ENCODE measurements around the gene PSMA1.

The PSMA1 gene

GRCh38 chr11:14543260-14543659, 23.1 kb upstream of the PSMA1 start:
- ChIA-PET POLR2A (no interaction called here), CTCF (interaction anchor here (0.6 to 0.7 kb wide), 4 partner anchors 30 to 365 kb away, joined by 3 to 5 read pairs (median 4); no protein-coding TSS in a partner anchor)
- H3K4me3 ChIP-seq (ENCODE audit: low read depth, low read length), result no peak overlapping the region

GRCh38 chr11:14542324-14542723, 22.1 kb upstream of the PSMA1 start:
- Histone ChIP-seq H3K4me1 (ENCODE audit: control insufficient read depth, insufficient read depth, low read length) (no peaks in the 10 kb centered on the region), H3K4me3 (ENCODE audit: low read depth, low read length) (no peak overlapping the region), H3K9me3 (ENCODE audit: control insufficient read depth, insufficient read depth, low read depth, low read length) (no peaks in the 10 kb centered on the region), H3K27ac (ENCODE audit: extremely low read depth, low read depth, low read length) (no peak overlapping the region), H3K36me3 (ENCODE audit: control insufficient read depth in 2 of 2, insufficient read depth in 1 of 2, low read length in 2 of 2) (no peaks in the 10 kb centered on the region)
- TF ChIP-seq PBX3 (CRISPR knock-in tag; IDR thresholded peaks at IDR 0.05), result no peak
- TF ChIP-seq ZNF529 (tag by site-specific recombination; IDR thresholded peaks at IDR 0.05; ENCODE audit: insufficient replicate concordance), result no peak
- no peak for TF ChIP-seq ZBTB48 (tag by site-specific recombination; IDR thresholded peaks at IDR 0.05)
- no peak for TF ChIP-seq ZNF23 (tag by site-specific recombination; IDR thresholded peaks at IDR 0.05; ENCODE audit: borderline replicate concordance)
- TF ChIP-seq ZSCAN5A (tag by site-specific recombination; IDR thresholded peaks at IDR 0.05), result no peak
- TF ChIP-seq ZNF211 (tag by site-specific recombination; IDR thresholded peaks at IDR 0.05; ENCODE audit: low read depth), result no peak
- TF ChIP-seq PRDM1 (tag by site-specific recombination; IDR thresholded peaks at IDR 0.05), result no peak
- TF ChIP-seq ZNF174 (tag by site-specific recombination; IDR thresholded peaks at IDR 0.05), result no peak
- no peak for TF ChIP-seq ZNF354C (tag by site-specific recombination; IDR thresholded peaks at IDR 0.05; ENCODE audit: borderline replicate concordance, low read depth)
- TF ChIP-seq SP3 (tag by site-specific recombination; IDR thresholded peaks at IDR 0.05), result no peak
- no peak for TF ChIP-seq ZNF416 (tag by site-specific recombination; IDR thresholded peaks at IDR 0.05)
- TF ChIP-seq ZNF518A (tag by site-specific recombination; conservative IDR thresholded peaks at IDR 0.05; ENCODE audit: low read depth), result no peak
- no peak for TF ChIP-seq KLF8 (tag by site-specific recombination; IDR thresholded peaks at IDR 0.05)
- TF ChIP-seq ZNF692 (tag by site-specific recombination; IDR thresholded peaks at IDR 0.05), result no peak
- ChIA-PET POLR2A (no interaction called here), CTCF (interaction anchor here (0.7 to 1.4 kb wide), 4 partner anchors 19 to 1753 kb away, joined by 3 to 5 read pairs (median 4); no protein-coding TSS in a partner anchor)

More at GRCh38 chr11:14543260-14543659, 23.1 kb upstream of the PSMA1 start:
- H3K4me1 ChIP-seq (ENCODE audit: control insufficient read depth, insufficient read depth, low read length), result no peaks in the 10 kb centered on the region
- no peak overlapping the region for H3K27ac ChIP-seq (ENCODE audit: extremely low read depth, low read depth, low read length)
- no peaks in the 10 kb centered on the region for H3K9me3 ChIP-seq (ENCODE audit: control insufficient read depth, insufficient read depth, low read depth, low read length)
- no peak for TF ChIP-seq ZNF513 (tag by site-specific recombination; IDR thresholded peaks at IDR 0.05)
- H3K36me3 ChIP-seq (ENCODE audit: control insufficient read depth in 2 of 2, insufficient read depth in 1 of 2, low read length in 2 of 2), result no peaks in the 10 kb centered on the region
